ENCODE data around the gene GIGYF2. TPM values are rescaled to one million over a fixed set of nuclear protein-coding genes. Genes with fewer than 3 reads are reported as not detected.

Gene GIGYF2
- total RNA-seq, 1 donor, result 63.9 TPM

DNA sequence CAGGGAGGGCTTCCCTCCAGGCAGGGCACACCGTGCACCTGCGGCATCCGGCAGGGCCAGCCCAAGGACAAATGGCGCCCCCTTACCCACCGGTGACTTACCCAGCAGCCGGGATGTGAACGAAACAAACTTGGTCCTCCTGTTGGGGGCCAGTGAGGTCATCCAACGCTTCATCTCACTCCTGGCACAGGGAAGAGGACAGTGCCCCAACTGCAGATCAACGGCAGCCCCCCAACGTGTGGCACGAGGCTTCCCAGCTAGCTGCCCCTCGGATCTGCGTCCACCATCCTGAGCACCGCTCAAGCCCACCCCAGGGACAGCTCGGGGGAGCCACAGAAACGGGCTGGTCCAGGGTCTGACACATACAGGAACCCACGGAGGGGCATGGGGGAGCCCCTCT, 185.0 kb downstream of the GIGYF2 start:
- TF ChIP-seq CTCF (IDR thresholded peaks at IDR 0.05; ENCODE audit: insufficient read depth, low read depth, low read length), result no peak

DNA sequence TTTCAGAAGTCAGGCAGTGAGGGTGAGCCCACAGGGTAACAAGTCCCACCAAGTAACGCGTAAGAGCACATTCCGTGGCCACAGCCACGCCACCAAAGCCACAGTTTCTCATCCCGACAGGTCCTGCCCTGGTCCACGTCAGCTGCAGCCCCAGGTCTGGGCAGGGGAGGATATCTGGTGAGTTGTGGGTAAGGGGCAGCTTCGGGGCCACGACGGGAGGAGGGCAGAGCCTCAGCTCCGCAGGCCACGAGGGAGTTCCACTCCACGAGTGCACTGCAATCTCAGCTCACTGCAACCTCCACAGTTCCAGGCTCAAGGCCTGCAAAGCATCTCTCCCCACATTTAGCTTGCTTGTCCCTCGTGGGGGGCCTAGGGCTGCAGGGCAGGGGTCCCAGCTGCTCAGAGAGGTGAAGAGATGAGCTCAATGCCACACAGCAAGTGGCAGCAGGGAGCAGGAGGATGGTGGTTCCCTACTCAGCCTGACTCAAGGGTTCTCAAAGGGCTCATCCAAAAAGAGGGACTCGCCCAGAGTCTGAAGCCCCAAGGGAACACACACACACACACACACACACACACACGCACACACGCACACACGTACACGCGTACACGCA, 185.5 kb downstream of the GIGYF2 start:
- no peak for TF ChIP-seq CTCF (IDR thresholded peaks at IDR 0.05; ENCODE audit: insufficient read depth, low read depth, low read length)
- no peak overlapping the region for H3K4me3 ChIP-seq (ENCODE audit: low read depth, low read length)
- DNase-seq (ENCODE audit: low read depth), result no peak

More for the DNA sequence above, 185.0 kb downstream of the GIGYF2 start:
- no peak for DNase-seq (ENCODE audit: low read depth)
- no peak overlapping the region for H3K4me3 ChIP-seq (ENCODE audit: low read depth, low read length)

DNA sequence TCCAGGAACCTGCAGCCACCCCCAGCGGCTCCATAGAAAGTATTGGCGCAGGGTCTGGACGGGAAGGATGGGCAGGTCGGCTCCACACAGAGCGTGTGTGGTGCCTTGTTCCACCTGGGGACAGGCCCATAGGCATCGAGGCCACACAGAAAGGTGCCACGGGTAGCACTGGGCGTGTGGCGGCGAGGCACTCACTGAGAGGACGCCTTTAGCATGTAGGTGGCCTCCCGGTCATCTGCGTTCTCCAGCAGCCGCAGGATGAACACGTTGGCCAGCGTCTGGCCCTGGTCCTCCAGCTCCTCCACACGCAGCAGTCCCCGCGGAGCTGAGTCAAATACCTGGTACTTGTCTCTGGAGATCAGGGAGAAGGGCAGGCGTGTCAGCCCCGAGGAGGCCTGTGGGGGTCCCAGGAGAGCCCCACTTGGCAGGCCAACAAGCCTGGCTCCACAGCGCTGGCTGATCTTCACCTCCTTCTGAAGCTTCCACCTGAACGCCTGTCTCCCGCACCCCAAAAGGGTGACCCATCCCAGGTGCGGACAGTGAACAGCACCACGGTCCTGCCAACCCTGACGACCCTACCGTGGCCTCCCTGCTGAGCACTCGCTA, 186.1 kb downstream of the GIGYF2 start:
- H3K4me3 ChIP-seq (ENCODE audit: low read depth, low read length), result no peak overlapping the region
- no peak for TF ChIP-seq CTCF (IDR thresholded peaks at IDR 0.05; ENCODE audit: insufficient read depth, low read depth, low read length)
- no peak for DNase-seq (ENCODE audit: low read depth)

- no peak for TF ChIP-seq CTCF (IDR thresholded peaks at IDR 0.05; ENCODE audit: insufficient read depth, low read depth, low read length)
- DNase-seq (ENCODE audit: low read depth), result no peak
- H3K4me3 ChIP-seq (ENCODE audit: low read depth, low read length), result no peak overlapping the region
Measured at GRCh38 chr2:232884001-232884421, 186.9 kb downstream of the GIGYF2 start.

DNA sequence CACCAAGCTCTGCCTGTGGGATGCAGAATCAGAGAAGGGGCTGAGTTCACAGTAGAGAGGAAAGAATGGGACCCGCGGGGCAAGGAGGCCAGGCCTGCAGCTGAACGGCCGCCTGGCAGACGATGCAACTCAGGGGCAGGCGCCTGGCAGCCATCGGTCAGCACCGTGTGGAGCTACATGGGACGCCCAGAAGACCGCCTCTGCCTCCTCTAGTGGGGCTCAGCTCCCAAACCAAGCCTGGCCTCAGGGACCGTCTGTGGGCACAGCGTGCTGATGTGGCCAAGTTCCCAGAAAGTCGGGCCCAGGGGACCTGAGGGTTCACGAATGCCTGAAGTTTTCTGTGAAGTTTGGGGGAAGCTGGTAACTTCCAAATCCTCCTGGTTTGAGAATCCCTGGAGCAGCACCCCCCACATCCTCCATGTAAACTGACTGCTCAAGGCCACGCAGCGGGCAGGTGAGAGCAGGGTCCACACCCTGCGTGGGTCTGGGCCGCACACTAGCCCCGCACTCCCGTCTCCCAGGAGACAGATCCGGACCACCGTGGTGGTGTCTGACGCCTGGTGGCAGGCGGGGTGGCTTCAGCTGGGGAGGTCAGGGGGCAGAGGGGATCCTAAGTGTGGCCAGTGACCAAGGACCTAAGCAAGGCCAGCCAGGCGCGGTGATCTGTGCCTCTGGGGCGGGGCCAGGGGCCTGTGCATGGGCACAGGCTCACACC, 187.6 kb downstream of the GIGYF2 start:
- DNase-seq (ENCODE audit: low read depth), result no peak
- no peak for TF ChIP-seq CTCF (IDR thresholded peaks at IDR 0.05; ENCODE audit: insufficient read depth, low read depth, low read length)
- H3K4me3 ChIP-seq (ENCODE audit: low read depth, low read length), result no peak overlapping the region

- DNase-seq (ENCODE audit: low read depth), result no peak
- no peak overlapping the region for H3K4me3 ChIP-seq (ENCODE audit: low read depth, low read length)
- TF ChIP-seq CTCF (IDR thresholded peaks at IDR 0.05; ENCODE audit: insufficient read depth, low read depth, low read length), result no peak
Measured at GRCh38 chr2:232885264-232885961, 188.3 kb downstream of the GIGYF2 start.

Measured in fibroblast of villous mesenchyme (primary cell).